HepG2 (cell line): ENCODE data around the gene YIPF7. TPM values are rescaled to one million over a fixed set of nuclear protein-coding genes. Genes with fewer than 3 reads are reported as not detected.

ENCODE experiments used
- CHCHD3 ChIP-seq: sonication (generic); formaldehyde crosslinking; IDR thresholded peaks from 2 replicates; pipeline ENCODE4 v1.8.0; 2022; ENCODE audit warnings: mild to moderate bottlenecking, missing genetic modification reagents, moderate library complexity
- FOSL2 ChIP-seq: sonication (generic); formaldehyde crosslinking; IDR thresholded peaks from 2 replicates; pipeline ENCODE4 v1.4.0; 2020; ENCODE audit warnings: missing genetic modification reagents
- FOXC1 ChIP-seq: sonication (generic); formaldehyde crosslinking; IDR thresholded peaks from 2 replicates; pipeline ENCODE4 v1.8.0; 2022; ENCODE audit warnings: mild to moderate bottlenecking, missing genetic modification reagents, borderline replicate concordance
- MTA3 ChIP-seq: sonication (generic); formaldehyde crosslinking; IDR thresholded peaks from 2 replicates; pipeline ENCODE4 v1.4.0; 2020; ENCODE audit warnings: missing genetic modification reagents
- NPAS2 ChIP-seq: sonication (generic); formaldehyde crosslinking; IDR thresholded peaks from 2 replicates; pipeline ENCODE4 v1.8.0; 2022; ENCODE audit warnings: mild to moderate bottlenecking, missing genetic modification reagents, borderline replicate concordance
- PHF20 ChIP-seq: sonication (generic); formaldehyde crosslinking; IDR thresholded peaks from 2 replicates; pipeline ENCODE4 v1.5.0; 2020; ENCODE audit warnings: mild to moderate bottlenecking, missing genetic modification reagents
- POLR2AphosphoS5 ChIP-seq: IDR thresholded peaks from 2 replicates; pipeline ENCODE4 v1.6.1; 2012; ENCODE audit warnings: low read depth, low read length
- RXRA ChIP-seq: sonication (generic); formaldehyde crosslinking; IDR thresholded peaks from 2 replicates; pipeline ENCODE4 v1.5.1; 2020; ENCODE audit warnings: missing genetic modification reagents
- SNAPC5 ChIP-seq: sonication (generic); formaldehyde crosslinking; IDR thresholded peaks from 2 replicates; pipeline ENCODE4 v1.8.1; 2023; ENCODE audit warnings: mild to moderate bottlenecking, missing genetic modification reagents, borderline replicate concordance
- SRSF1 ChIP-seq: fragments of 200-400 bp; formaldehyde crosslinking; optimal IDR thresholded peaks from 2 replicates; pipeline ENCODE3; 2017; ENCODE audit warnings: mild to moderate bottlenecking, low read depth, low read length, moderate library complexity
- TOPORS ChIP-seq: sonication (generic); formaldehyde crosslinking; IDR thresholded peaks from 2 replicates; pipeline ENCODE4 v1.8.0; 2023; ENCODE audit warnings: mild to moderate bottlenecking, missing genetic modification reagents
- YEATS2 ChIP-seq: sonication (generic); formaldehyde crosslinking; IDR thresholded peaks from 2 replicates; pipeline ENCODE4 v1.4.0; 2020; ENCODE audit warnings: missing genetic modification reagents, borderline replicate concordance
- ZBTB10 ChIP-seq: sonication (generic); formaldehyde crosslinking; IDR thresholded peaks from 2 replicates; pipeline ENCODE4 v1.4.0; 2020; ENCODE audit warnings: missing genetic modification reagents, borderline replicate concordance
- ZGPAT ChIP-seq: IDR thresholded peaks from 2 replicates; pipeline ENCODE4 v1.6.1; 2016; ENCODE audit warnings: mild to moderate bottlenecking
- ZNF234 ChIP-seq: sonication (generic); formaldehyde crosslinking; conservative IDR thresholded peaks from 2 replicates; pipeline ENCODE4 v1.5.1; 2020; ENCODE audit warnings: mild to moderate bottlenecking, missing genetic modification reagents
- ZNF343 ChIP-seq: sonication (generic); formaldehyde crosslinking; IDR thresholded peaks from 2 replicates; pipeline ENCODE4 v1.4.0; 2020; ENCODE audit warnings: mild to moderate bottlenecking, missing genetic modification reagents
- ZNF44 ChIP-seq: sonication (generic); formaldehyde crosslinking; IDR thresholded peaks from 2 replicates; pipeline ENCODE4 v1.5.1; 2020; ENCODE audit warnings: mild to moderate bottlenecking, missing genetic modification reagents
- ZNF547 ChIP-seq: sonication (generic); formaldehyde crosslinking; IDR thresholded peaks from 2 replicates; pipeline ENCODE4 v1.5.1; 2020; ENCODE audit warnings: mild to moderate bottlenecking, missing genetic modification reagents
- ZNF615 ChIP-seq: sonication (generic); formaldehyde crosslinking; IDR thresholded peaks from 2 replicates; pipeline ENCODE4 v1.5.0; 2020; ENCODE audit warnings: mild to moderate bottlenecking, missing genetic modification reagents, borderline replicate concordance
- ZNF639 ChIP-seq: conservative IDR thresholded peaks from 2 replicates; pipeline ENCODE4 v1.6.1; 2018; ENCODE audit warnings: missing genetic modification reagents
- polyA plus RNA-seq, 8 experiments: library from polyadenylated mRNA; depleted of rRNA in 3 of 8; stranded (reverse) in 7 of 8; unstranded in 1 of 8; fragments of >200 nt; fragmentation: Illumina TruSeq in 4 of 8; extraction: Trizol in 4 of 8; gene quantifications; 2 replicates each; pipeline versions ENCODE4 v1.2.1 to v1.2.3, GENCODE V29; 2011 to 2016; ENCODE audit warnings: low read depth in 4 of 8, missing spikeins in 1 of 8, mixed read lengths in 1 of 8; ENCODE audit not compliant: insufficient read depth in 1 of 8
- total RNA-seq, 5 experiments: library from RNA; depleted of rRNA; stranded (reverse); fragments of >200 nt; fragmentation: Illumina TruSeq; extraction: Trizol; gene quantifications; 2 replicates each; pipeline ENCODE4 v1.2.3, GENCODE V29; 2016; ENCODE audit warnings: low read depth in 1 of 5
- TF ChIP-seq, protein P1 (sequence below): sonication (generic); formaldehyde crosslinking; IDR thresholded peaks from 2 replicates; pipeline ENCODE4 v1.8.1; 2023; ENCODE audit warnings: missing genetic modification reagents, mild to moderate bottlenecking, borderline replicate concordance
- TF ChIP-seq, protein P2 (sequence below): IDR thresholded peaks from 2 replicates; pipeline ENCODE4 v1.6.1; 2016; ENCODE audit warnings: missing compliant biosample characterization, missing genetic modification reagents, borderline replicate concordance

Gene YIPF7
- total and polyA plus RNA-seq, 2 of the 13 experiments (the other 11 are each of a cell fraction or from before 2014, with no cell fraction given): 0.12 TPM; not detected in 1

- TF ChIP-seq FOXC1 (CRISPR knock-in tag) (no peak), ZNF547 (CRISPR knock-in tag) (peak; percentile 33; the same call in 1 of the 2 replicates), FOSL2 (CRISPR knock-in tag) (peak; percentile 44), MTA3 (CRISPR knock-in tag) (no peak), TOPORS (CRISPR knock-in tag) (no peak; the same call in 1 of the 2 replicates), ZNF44 (CRISPR knock-in tag) (no peak; the same call in 1 of the 2 replicates), CHCHD3 (CRISPR knock-in tag) (0 out of 2 replicates have a peak, but pooled peaks have one; percentile 72), PHF20 (CRISPR knock-in tag) (peak; percentile 97), SRSF1 (peak; percentile 69), ZNF615 (CRISPR knock-in tag) (no peak), RXRA (no peak; the same call in 1 of the 2 replicates), ZBTB10 (CRISPR knock-in tag) (0 out of 2 replicates have a peak, but pooled peaks have one; percentile 72), ZNF639 (CRISPR knock-in tag) (0 out of 2 replicates have a peak, but pooled peaks have one; percentile 58), NPAS2 (no peak), YEATS2 (CRISPR knock-in tag) (peak; percentile 96), ZNF343 (CRISPR knock-in tag) (no peak; the same call in 1 of the 2 replicates), SNAPC5 (CRISPR knock-in tag) (no peak), ZGPAT (CRISPR knock-in tag) (peak; percentile 92), POLR2AphosphoS5 (peak; percentile 95), ZNF234 (no peak)
- TF ChIP-seq, protein P1, sequence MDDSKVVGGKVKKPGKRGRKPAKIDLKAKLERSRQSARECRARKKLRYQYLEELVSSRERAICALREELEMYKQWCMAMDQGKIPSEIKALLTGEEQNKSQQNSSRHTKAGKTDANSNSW (CRISPR knock-in tag): no peak
- TF ChIP-seq, protein P2, sequence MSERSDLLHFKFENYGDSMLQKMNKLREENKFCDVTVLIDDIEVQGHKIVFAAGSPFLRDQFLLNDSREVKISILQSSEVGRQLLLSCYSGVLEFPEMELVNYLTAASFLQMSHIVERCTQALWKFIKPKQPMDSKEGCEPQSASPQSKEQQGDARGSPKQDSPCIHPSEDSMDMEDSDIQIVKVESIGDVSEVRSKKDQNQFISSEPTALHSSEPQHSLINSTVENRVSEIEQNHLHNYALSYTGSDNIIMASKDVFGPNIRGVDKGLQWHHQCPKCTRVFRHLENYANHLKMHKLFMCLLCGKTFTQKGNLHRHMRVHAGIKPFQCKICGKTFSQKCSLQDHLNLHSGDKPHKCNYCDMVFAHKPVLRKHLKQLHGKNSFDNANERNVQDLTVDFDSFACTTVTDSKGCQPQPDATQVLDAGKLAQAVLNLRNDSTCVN (CRISPR knock-in tag): peak; percentile 45; the same call in 1 of the 2 replicates
Observed at GRCh38 chr4:44678094-44679041, 26.9 kb upstream of the YIPF7 start, which contains the start of gene GUF1 (continued).
